ENCODE results near the gene CLEC16A.
A peak's percentile ranks its signal among the peaks of the same experiment; 100 is the strongest.

The CLEC16A gene

GRCh38 chr16:11009027-11009755, 64.8 kb downstream of the CLEC16A start:
- H3K27ac ChIP-seq (replicated peaks): no peak overlapping the region
- H3K27me3 ChIP-seq (ENCODE audit: insufficient read depth, poor library complexity, severe bottlenecking): no peaks in the 10 kb centered on the region
- TF ChIP-seq SPI1 (IDR thresholded peaks at IDR 0.05; ENCODE audit: borderline replicate concordance, low read depth): no peak
- TF ChIP-seq REST (IDR thresholded peaks at IDR 0.05; ENCODE audit: insufficient replicate concordance, low read depth): no peak
- no peak for TF ChIP-seq CTCF (IDR thresholded peaks at IDR 0.05; ENCODE audit: insufficient read depth, low read length)
- no peak for TF ChIP-seq GABPA (IDR thresholded peaks at IDR 0.05; ENCODE audit: low read depth)
- no peak for TF ChIP-seq POLR2AphosphoS5 (IDR thresholded peaks at IDR 0.05; ENCODE audit: low read depth)
- H3K4me3 ChIP-seq (replicated peaks; ENCODE audit: insufficient read depth, low read length): no peak overlapping the region
- DNase-seq (ENCODE audit: low read depth in 1 of 2, low spot score in 1 of 2): no peak

- H3K27me3 ChIP-seq (ENCODE audit: insufficient read depth, poor library complexity, severe bottlenecking): no peaks in the 10 kb centered on the region
- peak in 1 of 2 experiments; percentile 22 for DNase-seq (ENCODE audit: low read depth in 1 of 2, low spot score in 1 of 2)
- H3K4me3 ChIP-seq (replicated peaks; ENCODE audit: insufficient read depth, low read length): no peak overlapping the region
- no peak overlapping the region for H3K27ac ChIP-seq (replicated peaks)
- TF ChIP-seq GABPA (IDR thresholded peaks at IDR 0.05; ENCODE audit: low read depth): no peak
- TF ChIP-seq CTCF (IDR thresholded peaks at IDR 0.05; ENCODE audit: insufficient read depth, low read length): no peak
- TF ChIP-seq SPI1 (IDR thresholded peaks at IDR 0.05; ENCODE audit: borderline replicate concordance, low read depth): no peak
- no peak for TF ChIP-seq REST (IDR thresholded peaks at IDR 0.05; ENCODE audit: insufficient replicate concordance, low read depth)
- TF ChIP-seq POLR2AphosphoS5 (IDR thresholded peaks at IDR 0.05; ENCODE audit: low read depth): no peak
Observed at GRCh38 chr16:11010575-11011221, 66.3 kb downstream of the CLEC16A start.

- Histone ChIP-seq H3K27ac (replicated peaks) (no peak overlapping the region), H3K27me3 (ENCODE audit: insufficient read depth, poor library complexity, severe bottlenecking) (no peaks in the 10 kb centered on the region), H3K4me3 (replicated peaks; ENCODE audit: insufficient read depth, low read length) (no peak overlapping the region)
- no peak for TF ChIP-seq CTCF (IDR thresholded peaks at IDR 0.05; ENCODE audit: insufficient read depth, low read length)
- TF ChIP-seq POLR2AphosphoS5 (IDR thresholded peaks at IDR 0.05; ENCODE audit: low read depth): no peak
- no peak for TF ChIP-seq GABPA (IDR thresholded peaks at IDR 0.05; ENCODE audit: low read depth)
- no peak for TF ChIP-seq REST (IDR thresholded peaks at IDR 0.05; ENCODE audit: insufficient replicate concordance, low read depth)
- TF ChIP-seq SPI1 (IDR thresholded peaks at IDR 0.05; ENCODE audit: borderline replicate concordance, low read depth): no peak
- no peak for DNase-seq (ENCODE audit: low read depth in 1 of 2, low spot score in 1 of 2)
Observed at GRCh38 chr16:11011326-11011725, 67.0 kb downstream of the CLEC16A start.

All from HL-60 (cell line).